Cerebellar nuclear complex (tissue), 1 donor: ENCODE data around the gene TRIM47.

Experiments used
- DNase-seq, 2 experiments: peaks; one replicate each; lab custom pipeline; 2025; lab: John Stamatoyannopoulos, UW

Gene TRIM47, protein sequence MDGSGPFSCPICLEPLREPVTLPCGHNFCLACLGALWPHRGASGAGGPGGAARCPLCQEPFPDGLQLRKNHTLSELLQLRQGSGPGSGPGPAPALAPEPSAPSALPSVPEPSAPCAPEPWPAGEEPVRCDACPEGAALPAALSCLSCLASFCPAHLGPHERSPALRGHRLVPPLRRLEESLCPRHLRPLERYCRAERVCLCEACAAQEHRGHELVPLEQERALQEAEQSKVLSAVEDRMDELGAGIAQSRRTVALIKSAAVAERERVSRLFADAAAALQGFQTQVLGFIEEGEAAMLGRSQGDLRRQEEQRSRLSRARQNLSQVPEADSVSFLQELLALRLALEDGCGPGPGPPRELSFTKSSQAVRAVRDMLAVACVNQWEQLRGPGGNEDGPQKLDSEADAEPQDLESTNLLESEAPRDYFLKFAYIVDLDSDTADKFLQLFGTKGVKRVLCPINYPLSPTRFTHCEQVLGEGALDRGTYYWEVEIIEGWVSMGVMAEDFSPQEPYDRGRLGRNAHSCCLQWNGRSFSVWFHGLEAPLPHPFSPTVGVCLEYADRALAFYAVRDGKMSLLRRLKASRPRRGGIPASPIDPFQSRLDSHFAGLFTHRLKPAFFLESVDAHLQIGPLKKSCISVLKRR

DNA sequence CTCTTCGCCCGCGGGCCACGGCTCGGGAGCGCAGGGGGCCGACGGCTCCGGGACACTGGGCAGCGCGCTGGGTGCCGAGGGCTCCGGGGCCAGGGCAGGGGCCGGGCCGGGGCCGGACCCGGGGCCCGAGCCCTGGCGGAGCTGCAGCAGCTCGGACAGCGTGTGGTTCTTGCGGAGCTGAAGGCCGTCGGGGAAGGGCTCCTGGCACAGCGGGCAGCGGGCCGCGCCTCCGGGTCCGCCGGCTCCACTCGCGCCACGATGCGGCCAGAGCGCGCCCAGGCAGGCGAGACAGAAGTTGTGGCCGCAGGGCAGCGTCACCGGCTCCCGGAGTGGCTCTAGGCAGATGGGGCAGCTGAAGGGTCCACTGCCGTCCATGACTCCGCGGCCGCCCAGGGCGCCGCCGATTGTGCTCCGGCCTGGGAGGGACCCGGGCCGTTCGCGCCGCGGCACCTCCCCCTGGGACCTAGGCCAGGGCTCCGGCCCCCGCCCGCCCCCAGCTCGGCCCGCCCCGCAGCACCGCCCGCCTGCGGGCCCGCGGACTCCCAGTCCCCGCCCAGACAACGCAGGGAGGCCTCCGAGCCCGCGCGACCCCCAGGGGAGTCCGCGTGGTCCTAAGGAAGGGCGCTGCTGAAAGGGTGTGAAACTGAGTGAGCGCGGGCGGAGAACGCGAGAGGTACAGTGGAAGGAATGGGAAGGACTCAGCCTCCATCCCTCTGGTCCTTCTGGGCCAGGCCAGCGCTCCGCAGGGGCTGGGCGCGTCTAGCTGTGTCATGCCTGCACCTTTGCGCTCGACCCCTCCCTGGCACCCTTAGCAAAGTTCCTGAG lies at the start of gene TRIM47:
TRIM47 (minus strand) TSS at position 408 of the 825 bp plus-strand sequence; CDS start at position 375, 33 bp downstream.
- DNase-seq = no peak

DNA sequence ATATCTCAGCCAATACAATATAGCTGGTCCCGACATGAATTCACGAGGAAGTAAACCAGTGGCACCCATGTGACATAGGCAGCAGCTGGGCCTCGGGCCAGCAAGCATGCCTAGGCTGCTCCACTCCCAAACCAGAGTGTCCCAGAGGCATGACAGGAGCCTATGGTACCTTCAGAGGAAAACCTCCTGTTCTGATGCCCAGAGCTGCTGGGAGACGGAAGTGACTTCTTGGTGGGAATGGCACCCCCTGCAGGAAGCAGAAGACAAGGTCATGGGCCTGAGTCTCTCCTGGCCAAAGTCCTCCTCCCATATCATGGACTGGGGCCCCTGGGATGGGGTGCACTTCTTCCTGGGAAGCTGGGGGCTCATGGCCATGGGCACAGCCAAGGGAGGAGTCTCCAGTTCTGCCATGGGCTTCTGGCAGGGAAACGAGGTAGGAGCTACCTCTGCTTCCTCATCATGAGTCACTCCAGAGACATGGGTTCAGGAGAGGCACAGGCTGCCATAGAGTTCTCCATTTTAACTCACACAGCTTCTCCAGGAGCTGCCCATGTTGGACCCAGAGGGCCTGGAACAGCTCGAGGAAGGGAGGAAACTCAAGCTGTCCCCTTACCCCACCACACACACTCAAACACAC lies 49.0 kb upstream of the TRIM47 start:
- no peak for DNase-seq

DNA sequence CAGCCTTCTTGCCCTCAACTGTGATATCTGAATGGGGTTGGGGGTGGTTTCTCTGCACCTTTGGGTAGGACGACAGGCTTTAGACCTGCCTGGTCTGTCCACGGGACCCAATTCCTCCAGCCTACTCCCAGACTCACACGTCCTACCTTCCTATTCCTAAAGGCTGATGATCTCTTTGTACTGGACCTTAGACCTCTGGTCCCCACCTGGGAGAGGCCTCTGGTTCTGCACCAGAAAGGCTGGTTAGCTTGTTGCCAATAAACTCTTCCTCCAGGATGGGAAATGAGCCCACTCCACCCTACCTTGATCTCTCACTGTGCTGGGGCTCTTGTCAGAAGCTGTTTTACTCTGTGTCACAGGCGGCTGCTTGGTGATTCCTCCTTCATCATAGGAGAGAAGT lies 48.1 kb upstream of the TRIM47 start:
- no peak for DNase-seq

DNA sequence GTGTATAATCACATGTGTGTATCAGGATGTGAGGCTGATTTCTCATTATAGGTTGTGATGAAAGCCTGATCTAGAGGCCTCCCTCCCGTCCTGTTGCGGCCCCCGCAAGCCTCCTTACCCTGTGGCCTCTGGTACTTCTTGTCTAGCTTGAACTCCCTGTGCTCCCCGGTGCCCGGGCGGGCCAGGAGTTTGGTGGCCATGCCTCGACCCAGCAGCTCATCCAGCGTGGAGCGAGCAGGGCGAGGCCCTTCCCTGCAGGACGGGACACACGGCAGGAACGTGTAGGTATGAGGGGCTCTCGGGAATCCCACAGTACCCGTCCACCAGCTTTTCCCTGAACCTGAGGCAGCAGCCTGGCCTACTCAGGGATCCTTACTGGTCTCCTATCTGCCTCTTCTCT lies 47.5 kb upstream of the TRIM47 start:
- DNase-seq = no peak

DNA sequence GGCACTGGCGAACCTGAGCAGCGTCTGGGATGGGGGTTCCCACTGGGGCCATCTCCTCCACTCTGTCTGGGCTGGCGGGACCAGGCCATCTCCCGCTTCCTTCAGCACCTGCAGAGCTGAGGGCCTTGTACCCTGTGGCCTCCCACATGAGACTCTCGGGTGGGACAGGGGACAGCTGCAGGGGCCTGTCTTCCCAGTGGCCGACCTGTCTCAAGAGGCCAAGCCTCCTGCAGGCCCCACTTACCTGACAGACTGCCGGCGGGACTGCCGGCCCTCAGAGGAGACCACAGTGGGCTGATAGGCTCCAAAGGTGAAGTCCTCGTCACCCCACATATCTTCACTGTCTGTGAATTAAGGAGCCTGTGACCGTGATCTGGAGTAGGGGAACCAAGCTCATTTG lies 46.7 kb upstream of the TRIM47 start:
- DNase-seq = no peak

DNA sequence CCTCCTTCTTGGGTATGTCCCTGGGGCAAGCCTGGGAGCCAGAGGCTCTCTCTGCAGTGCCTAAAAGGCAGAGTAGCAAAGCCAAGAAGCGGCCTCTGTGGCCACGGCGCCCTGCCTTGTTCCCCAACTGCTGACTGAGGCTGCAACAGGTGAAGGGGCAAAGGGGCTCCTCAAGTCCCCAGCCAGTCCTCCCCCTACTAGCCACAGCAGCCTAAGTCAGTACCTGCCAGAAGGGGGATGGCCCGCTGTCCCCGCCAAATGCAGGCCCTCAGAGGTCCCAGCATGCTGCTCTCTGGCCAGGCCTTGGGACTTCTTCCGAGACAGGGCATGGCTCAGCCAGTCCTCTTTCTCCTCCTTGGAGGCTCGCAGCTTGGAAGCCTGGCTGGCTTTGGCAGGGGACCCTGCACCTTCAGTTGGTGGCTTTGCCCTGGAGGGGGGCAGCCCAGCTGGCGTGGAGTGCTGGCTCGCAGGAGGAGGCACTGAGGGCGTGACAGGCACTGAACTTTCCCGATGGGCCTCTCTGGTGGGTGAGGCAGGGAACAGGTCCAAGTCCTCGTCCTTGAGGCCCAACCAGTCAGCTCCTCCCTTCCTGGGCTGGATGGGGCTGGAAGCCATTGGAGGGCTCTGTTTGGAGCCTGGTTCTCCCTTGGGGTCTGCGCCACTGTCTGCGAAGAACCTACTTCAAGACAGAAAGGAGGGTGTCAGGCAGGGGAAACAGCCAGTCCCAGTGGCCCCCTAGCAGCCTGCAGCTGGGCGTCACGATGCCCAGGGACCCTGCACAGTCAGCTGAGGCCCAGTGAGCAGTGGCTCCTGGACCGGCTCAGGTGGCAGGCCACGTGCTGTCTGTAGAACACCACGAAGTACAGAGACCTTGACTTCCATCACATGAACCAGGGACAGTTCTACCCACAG lies 44.8 kb upstream of the TRIM47 start:
- no peak for DNase-seq

DNA sequence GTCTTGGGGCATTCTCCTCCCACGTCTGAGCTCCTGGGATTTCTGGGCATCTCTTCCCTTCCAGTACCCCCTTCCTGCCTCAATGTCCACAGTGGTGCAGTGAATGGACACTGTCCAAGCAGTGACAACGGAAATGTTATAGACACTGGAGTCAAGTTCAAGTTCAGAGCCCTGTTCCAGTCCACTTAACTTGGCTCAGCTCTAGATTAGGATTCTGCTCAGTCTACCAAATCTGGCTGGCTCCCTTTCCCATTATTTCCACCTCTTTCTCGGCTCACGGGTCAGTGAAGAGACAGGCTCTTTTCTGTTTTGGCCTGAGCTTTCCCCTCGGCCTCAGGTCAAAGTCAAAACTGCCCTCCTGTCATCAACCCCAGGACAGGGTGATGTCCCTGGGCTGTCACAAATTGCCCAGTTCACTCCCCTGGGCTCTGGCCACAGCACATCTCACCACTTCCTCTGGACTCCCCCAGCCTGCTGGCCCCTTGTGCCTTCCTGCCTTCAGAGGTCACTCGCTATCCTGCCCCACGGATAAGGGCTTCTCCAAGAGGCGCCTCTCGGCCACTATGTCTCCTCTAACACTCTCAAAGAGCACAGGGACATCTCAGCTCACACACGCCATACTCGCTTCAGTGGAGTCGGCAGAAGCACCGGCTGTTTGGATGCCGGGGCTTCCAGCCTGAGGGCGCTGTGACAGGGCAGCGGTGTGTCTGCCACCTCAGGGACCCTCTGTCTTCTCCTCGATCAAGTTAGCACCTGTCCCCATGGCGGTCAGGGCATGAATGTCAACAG lies 44.0 kb upstream of the TRIM47 start:
- DNase-seq = no peak

DNA sequence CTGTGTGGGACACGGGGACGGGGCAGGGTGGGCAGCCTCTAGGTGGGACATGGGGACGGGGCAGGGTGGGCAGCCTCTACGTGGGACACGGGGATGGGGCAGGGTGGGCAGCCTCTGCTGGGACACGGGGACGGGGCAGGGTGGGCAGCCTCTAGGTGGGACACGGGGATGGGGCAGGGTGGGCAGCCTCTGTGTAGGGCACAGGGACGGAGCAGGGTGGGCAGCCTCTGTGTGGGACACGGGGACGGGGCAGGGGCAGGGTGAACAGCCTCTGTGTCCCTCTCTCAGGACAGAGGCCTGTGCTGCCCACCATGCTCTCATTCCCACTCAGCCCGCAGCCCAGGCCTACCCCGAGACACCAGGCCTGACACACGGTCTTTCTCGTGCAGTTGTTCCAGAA lies 43.2 kb upstream of the TRIM47 start:
- DNase-seq = no peak

DNA sequence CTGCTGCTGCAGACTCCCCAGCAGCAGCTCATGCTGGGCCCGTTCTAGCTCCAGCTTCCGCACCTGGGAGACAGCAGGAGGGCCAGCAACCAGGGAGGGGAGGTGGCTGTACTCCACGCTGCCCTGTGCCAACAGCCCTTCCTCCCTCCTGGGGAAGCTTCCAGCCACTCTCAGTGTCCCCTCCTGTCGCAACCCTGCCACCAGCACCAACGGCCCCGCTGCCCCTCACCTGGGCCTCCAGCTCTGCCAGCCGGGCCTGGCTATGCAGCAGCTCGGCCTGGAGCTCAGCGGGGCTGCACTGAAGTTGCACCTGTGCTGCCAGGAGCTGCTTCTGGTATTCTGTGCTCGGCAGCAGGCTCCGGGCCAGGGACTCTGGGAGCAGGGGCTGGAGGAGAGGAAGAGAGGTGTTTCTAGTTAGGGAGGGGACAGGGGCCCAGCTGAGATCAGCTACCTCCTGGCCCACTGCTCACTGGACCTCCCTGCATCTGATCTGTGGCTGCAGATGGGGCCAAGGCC lies 41.7 kb upstream of the TRIM47 start:
- peak in 1 of 2 experiments; percentile 21 for DNase-seq

DNA sequence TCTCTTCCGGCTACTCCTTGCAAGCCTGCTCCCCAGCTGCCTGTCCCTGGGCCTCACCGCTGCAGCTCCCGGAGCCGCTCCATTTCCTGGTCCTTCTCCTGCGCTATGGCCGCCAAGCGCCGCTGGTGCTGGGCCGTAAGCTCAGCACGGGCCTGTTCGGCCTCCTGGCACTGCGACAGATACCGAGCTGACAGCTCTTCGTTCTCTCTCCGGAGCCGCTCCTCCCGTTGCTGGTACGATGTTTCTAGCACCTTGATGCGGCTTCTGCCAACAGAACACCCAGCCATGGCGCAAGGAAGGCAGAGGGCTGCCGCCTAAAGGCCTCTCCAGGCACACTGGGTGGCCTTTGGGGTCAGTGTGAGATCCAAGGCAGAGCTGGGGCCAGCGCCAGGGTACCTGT lies 41.2 kb upstream of the TRIM47 start:
- DNase-seq = no peak

DNA sequence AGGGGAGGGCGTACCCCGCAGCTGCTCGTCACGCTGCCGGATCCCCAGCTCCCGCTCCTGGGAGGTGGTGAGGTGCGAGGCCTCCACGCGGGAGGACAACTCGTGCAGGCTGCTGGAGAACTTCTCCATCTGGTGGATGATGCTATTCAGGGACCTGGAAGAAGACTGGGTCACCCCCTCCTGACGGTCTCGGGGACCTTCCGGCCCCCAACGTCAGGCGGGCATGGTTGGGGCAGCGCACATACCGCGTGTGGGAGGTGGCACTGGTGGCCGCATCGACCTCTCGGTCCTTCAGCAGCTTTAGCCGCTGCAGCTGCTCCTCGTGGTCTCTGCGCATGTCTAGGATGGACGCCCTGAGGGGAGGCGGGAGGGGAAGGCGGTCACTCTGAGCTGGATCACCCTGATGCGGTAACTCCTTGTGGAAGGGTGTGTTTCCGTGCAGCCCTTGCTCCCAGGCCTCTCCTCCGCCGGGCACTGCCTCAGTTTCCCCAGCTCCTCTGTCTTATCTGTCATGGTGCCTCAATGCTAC lies 39.6 kb upstream of the TRIM47 start:
- DNase-seq = no peak

DNA sequence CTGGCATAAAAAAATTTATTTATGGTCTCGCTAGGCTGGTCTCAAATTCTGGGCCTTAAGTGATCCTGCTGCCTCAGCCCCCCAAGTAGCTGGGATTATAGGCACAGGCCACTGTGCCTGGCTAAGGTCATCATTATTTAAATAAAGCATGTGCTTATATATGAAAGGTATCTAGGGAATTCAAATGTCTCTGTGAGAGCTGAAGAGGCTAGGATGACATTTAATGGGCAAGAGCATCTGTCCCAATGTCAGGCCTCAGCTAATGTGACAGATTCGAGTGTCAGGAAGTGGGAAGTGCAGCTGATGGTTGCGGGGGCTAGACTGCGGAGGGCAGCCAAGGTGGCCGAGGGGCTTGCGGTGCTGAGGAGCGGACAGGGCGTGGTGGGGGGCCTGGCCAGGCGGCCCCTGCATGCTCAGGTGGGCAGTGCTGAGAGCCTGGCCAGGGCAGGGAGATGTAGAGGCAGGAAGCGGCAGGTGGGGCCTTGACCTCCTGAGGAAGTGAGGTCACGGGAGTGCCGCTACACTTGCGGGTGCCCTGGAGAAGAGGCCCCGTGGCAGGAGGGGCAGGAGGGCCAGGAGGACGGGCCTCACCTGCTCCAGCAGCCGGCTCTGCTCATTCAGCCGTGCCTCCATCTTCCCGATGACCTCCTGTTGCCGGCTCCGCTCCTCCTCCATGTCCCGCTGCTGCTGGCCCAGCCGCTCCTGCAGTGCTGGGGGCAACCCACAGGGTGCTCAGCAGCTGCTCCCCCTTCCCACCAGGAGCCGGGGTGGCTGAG lies 38.9 kb upstream of the TRIM47 start:
- no peak for DNase-seq

DNA sequence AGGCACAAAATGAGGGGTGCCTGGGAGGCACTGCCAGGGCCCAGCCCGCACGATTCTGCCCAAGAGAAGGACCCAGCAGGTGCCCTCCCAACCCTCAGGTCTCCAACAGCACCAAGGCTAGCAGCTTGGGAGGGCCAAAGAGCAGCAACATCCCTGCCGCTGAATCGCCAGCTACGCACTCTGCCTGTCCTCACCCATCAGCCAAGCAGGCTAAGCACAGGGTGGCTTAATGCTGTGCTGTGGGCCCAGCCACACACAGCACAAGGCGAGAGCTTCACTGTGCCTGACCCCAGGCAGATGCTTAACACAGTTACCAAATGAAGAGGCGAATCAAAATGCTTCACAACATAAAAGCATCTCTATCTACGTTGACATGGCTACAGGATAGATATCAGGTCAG lies 36.9 kb upstream of the TRIM47 start:
- DNase-seq = no peak

DNA sequence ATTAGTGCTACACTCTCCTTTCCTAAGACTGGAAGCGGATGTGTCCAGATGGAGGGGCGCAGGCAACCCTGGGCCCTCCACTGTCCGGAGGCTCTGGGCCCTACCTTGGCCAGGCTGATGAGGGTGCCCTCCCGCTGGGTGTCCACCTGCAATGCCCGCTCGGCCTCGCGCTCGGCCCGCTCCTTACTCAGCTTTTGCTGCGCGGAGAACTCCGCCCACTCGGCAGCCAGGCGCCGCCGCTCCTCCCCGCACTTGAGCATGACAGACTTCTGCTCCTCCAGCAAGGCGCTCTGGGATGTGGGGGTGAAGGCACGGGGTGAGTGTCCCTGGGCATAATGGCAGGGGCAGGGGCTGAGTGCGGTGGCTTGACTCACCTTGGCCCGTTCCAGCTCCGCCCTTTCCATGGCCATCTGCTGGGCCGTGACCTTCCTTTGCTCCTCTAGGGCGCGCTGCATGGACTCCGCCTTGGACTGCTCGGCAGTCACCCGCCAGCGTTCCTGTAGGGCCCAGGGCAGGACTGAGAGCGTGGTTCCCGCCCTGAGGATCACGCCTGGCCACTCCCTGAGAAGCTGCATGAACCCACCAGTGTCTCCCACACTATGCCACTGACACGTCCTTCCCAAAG lies 36.4 kb upstream of the TRIM47 start:
- DNase-seq = no peak

DNA sequence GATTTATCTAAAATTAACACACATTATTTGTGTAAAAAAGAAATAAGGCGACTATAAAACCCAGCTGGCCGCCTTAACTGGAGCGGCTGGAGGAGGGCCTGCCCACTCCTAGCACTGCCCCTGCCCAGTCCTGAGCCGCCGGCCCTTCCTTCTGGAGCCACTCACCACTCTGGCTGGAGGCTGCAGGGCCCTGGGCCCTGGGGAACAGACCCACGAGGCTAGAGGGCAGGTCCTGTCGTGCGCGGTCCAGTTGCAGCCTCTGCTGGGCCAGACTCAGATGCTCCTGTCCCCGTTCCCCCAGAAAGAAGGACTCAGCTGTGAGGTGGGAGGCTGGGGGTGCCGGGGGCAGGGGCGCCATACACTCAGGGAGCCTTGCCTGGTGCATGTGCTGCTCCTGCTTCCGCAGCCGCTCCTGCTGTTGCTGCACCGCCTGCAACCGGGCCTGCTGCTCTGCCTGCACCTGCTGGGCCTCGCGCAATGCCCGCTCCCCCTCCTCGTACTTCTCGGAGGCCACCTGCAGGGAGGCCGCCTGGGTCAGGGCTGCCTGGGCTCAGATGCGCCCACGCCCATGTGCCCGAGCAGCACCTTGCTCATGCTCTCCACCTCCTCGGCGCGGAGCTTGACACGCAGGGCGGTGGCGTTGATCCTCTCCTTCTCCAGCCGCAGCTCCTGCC lies 35.3 kb upstream of the TRIM47 start:
- DNase-seq = no peak

DNA sequence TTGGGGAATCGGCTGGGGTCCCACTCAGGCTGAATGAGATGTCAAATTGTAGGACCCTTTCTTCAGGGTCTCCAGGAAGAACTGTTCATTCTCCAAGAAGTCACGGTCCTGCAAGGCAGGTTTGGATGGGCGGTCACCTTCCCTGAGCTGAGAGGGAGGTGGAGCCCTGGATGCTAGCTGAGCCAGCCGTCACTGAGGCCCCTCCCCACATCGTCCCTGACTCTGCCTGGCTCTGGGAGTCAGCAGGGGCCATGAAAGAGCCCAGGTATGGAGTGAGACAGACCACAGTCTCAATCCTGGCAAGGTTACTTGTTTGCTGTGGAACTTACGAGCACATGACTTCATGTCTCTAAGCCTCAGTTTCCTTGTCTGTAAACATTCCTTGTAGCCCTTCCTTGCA lies 32.3 kb upstream of the TRIM47 start:
- no peak for DNase-seq

DNA sequence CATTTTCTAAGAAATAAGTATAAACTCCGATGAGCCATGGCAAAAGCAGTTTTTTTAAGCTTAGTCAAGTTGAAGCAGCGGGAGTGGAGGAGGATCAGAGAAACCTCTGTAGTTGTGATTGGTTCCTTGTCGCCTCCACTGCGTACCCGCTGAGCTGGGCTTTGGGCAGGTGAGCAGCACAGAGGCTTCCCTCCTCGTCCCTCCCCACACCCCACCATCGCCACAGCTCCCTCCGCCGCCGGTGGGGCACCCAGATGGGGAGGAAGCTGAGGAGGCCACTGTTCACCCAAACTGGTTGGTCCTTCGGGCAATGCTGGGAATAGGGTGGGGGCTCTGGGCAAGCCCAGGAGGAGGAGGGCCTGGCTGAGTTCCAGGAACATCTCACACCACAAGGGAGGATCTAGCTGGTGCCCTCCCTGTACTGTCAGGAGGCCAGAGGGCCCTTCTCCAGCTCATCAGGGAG lies 31.5 kb upstream of the TRIM47 start:
- DNase-seq = no peak
